Common myeloid progenitor, CD34-positive (primary cell): ENCODE measurements around the gene TAS1R1.

Experiments
- CTCF ChIA-PET: fragments of 350-600 bp; sonication (Branson Sonifier 250); formaldehyde crosslinking; loops from one replicate; lab custom pipeline; 2021; ENCODE audit warnings: antibody characterized with exemption; lab: Charles Lee
- POLR2A ChIA-PET: fragments of 350-600 bp; sonication (Branson Sonifier 250); formaldehyde crosslinking; loops from one replicate; lab custom pipeline; 2021; ENCODE audit warnings: antibody characterized with exemption; lab: Charles Lee
- DNase-seq, 3 donors: peaks; one replicate each; pipeline versions ENCODE4 v3.0.0 to v3.0.0-alpha.2; 2013
- H3K27ac ChIP-seq, 2 experiments: 1 replicate in 1 of 2; 2 replicates in 1 of 2; pipeline ENCODE4 v1.7.0; 2013; ENCODE audit warnings: inconsistent platforms in 2 of 2, low read length in 2 of 2, mild to moderate bottlenecking in 2 of 2, low read depth in 1 of 2, moderate library complexity in 1 of 2; ENCODE audit not compliant: severe bottlenecking in 2 of 2, insufficient read depth in 1 of 2, poor library complexity in 1 of 2
- H3K27me3 ChIP-seq, 5 experiments: replicated peaks in 2 of 5; 1 replicate in 3 of 5; 2 replicates in 2 of 5; pipeline versions ENCODE4 v1.6.1 to v1.7.0; 2013; ENCODE audit warnings: low read length in 4 of 5, mild to moderate bottlenecking in 2 of 5, moderate library complexity in 2 of 5, inconsistent platforms in 1 of 5; ENCODE audit not compliant: insufficient read depth in 5 of 5, control insufficient read depth in 4 of 5
- H3K36me3 ChIP-seq, 4 experiments: 1 replicate in 2 of 4; 2 replicates in 2 of 4; pipeline versions ENCODE4 v1.6.1 to v1.7.0; 2013; ENCODE audit warnings: low read length in 3 of 4, control low read depth in 1 of 4, mild to moderate bottlenecking in 1 of 4; ENCODE audit not compliant: control insufficient read depth in 4 of 4, insufficient read depth in 4 of 4
- H3K4me1 ChIP-seq, 4 experiments: 1 replicate in 3 of 4; 2 replicates in 1 of 4; pipeline versions ENCODE4 v1.6.1 to v1.7.1; 2013; ENCODE audit warnings: low read length in 3 of 4, mild to moderate bottlenecking in 3 of 4, control low read depth in 1 of 4, inconsistent platforms in 1 of 4, moderate library complexity in 1 of 4; ENCODE audit not compliant: control insufficient read depth in 4 of 4, insufficient read depth in 4 of 4; ENCODE audit errors: control extremely low read depth in 1 of 4
- H3K4me3 ChIP-seq, 7 experiments: 1 replicate in 4 of 7; 2 replicates in 3 of 7; pipeline versions ENCODE4 v1.5.1 to v1.7.0; 2013; ENCODE audit warnings: mild to moderate bottlenecking in 7 of 7, low read length in 6 of 7, moderate library complexity in 6 of 7, inconsistent platforms in 2 of 7, low read depth in 2 of 7, control low read depth in 1 of 7; ENCODE audit not compliant: insufficient read depth in 4 of 7, control insufficient read depth in 1 of 7; ENCODE audit errors: extremely low read depth in 1 of 7
- H3K9me3 ChIP-seq, 5 experiments: 1 replicate in 4 of 5; 2 replicates in 1 of 5; pipeline versions ENCODE4 v1.6.1 to v1.7.1; 2013; ENCODE audit warnings: low read length in 4 of 5, mild to moderate bottlenecking in 2 of 5, inconsistent platforms in 1 of 5, low read depth in 1 of 5, moderate library complexity in 1 of 5; ENCODE audit not compliant: control insufficient read depth in 4 of 5, insufficient read depth in 2 of 5; ENCODE audit errors: control extremely low read depth in 1 of 5
- WGBS: methylation state at CpG from one replicate; pipeline ENCODE4 v1.1.5; 2013; ENCODE audit not compliant: insufficient coverage; 5-methylcytosine and 5-hydroxymethylcytosine counted together

The TAS1R1 gene

GRCh38 chr1:6560267-6560666 lies 5.2 kb downstream of the TAS1R1 start:
- CTCF ChIA-PET, result no interaction called here
- POLR2A ChIA-PET, result no interaction called here
- Histone ChIP-seq H3K36me3 (no peaks in the 10 kb centered on the region), H3K4me3 (no peak overlapping the region), H3K27me3 (peaks cover 0 to 2% (median 0%) of the 10 kb centered on the region in 5 experiments), H3K27ac (no peak overlapping the region), H3K9me3 (no peaks in the 10 kb centered on the region), H3K4me1 (no peaks in the 10 kb centered on the region)
- 88% methylated on average over 9 of the region's 9 CpGs for WGBS
- DNase-seq, result peak in 1 of 3 donors; percentile 22

- H3K4me3 ChIP-seq, result no peak overlapping the region
- CTCF ChIA-PET, result no interaction called here
- POLR2A ChIA-PET, result interaction anchor here (0.8 kb wide), 1 partner anchor 21 kb away, joined by 6 read pairs; no protein-coding TSS in a partner anchor
- no peaks in the 10 kb centered on the region for H3K4me1 ChIP-seq
- DNase-seq, result no peak
- H3K9me3 ChIP-seq, result no peaks in the 10 kb centered on the region
- no peak overlapping the region for H3K27ac ChIP-seq
- no peaks in the 10 kb centered on the region for H3K27me3 ChIP-seq
- no peaks in the 10 kb centered on the region for H3K36me3 ChIP-seq
- WGBS, result 97% methylated on average over 11 of the region's 11 CpGs
Observed at GRCh38 chr1:6569033-6569432, 13.9 kb downstream of the TAS1R1 start.

- WGBS, result 94% methylated on average over 3 of the region's 3 CpGs
- Histone ChIP-seq H3K4me1 (no peaks in the 10 kb centered on the region), H3K9me3 (no peaks in the 10 kb centered on the region), H3K36me3 (no peaks in the 10 kb centered on the region), H3K4me3 (no peak overlapping the region), H3K27ac (no peak overlapping the region), H3K27me3 (no peaks in the 10 kb centered on the region)
- no peak for DNase-seq
- ChIA-PET POLR2A (interaction anchor here (0.6 kb wide), 1 partner anchor 235 kb away, joined by 3 read pairs; no protein-coding TSS in a partner anchor), CTCF (interaction anchor here (2.7 kb wide), 1 partner anchor 16 kb away, joined by 9 read pairs; the partner anchor contains the start of genes NOL9 and TAS1R1)
Observed at GRCh38 chr1:6570100-6570499, 15.0 kb downstream of the TAS1R1 start.

- ChIA-PET CTCF (interaction anchor here (2.7 kb wide), 1 partner anchor 17 kb away, joined by 9 read pairs; the partner anchor contains the start of genes NOL9 and TAS1R1), POLR2A (no interaction called here)
- Histone ChIP-seq H3K4me1 (no peaks in the 10 kb centered on the region), H3K27me3 (no peaks in the 10 kb centered on the region), H3K9me3 (no peaks in the 10 kb centered on the region), H3K4me3 (no peak overlapping the region), H3K27ac (no peak overlapping the region), H3K36me3 (no peaks in the 10 kb centered on the region)
- no peak for DNase-seq
- WGBS, result 76% methylated on average over 5 of the region's 5 CpGs
Observed at GRCh38 chr1:6570987-6571386, 15.9 kb downstream of the TAS1R1 start.

- 86% methylated on average over 11 of the region's 12 CpGs for WGBS
- Histone ChIP-seq H3K36me3 (no peaks in the 10 kb centered on the region), H3K9me3 (no peaks in the 10 kb centered on the region), H3K4me1 (no peaks in the 10 kb centered on the region), H3K27me3 (no peaks in the 10 kb centered on the region), H3K27ac (no peak overlapping the region), H3K4me3 (no peak overlapping the region)
- ChIA-PET CTCF (interaction anchor here (2.7 kb wide), 1 partner anchor 19 kb away, joined by 9 read pairs; the partner anchor contains the start of genes NOL9 and TAS1R1), POLR2A (no interaction called here)
- DNase-seq, result no peak
Observed at GRCh38 chr1:6572653-6573383, 17.7 kb downstream of the TAS1R1 start.

- Histone ChIP-seq H3K4me3 (no peak overlapping the region), H3K27me3 (no peaks in the 10 kb centered on the region), H3K27ac (no peak overlapping the region), H3K9me3 (no peaks in the 10 kb centered on the region), H3K4me1 (peaks cover 0 to 2% (median 1%) of the 10 kb centered on the region in 4 experiments), H3K36me3 (no peaks in the 10 kb centered on the region)
- ChIA-PET CTCF (no interaction called here), POLR2A (no interaction called here)
- no peak for DNase-seq
- 100% methylated on average over 6 of the region's 8 CpGs for WGBS
Observed at GRCh38 chr1:6574025-6574620, 19.0 kb downstream of the TAS1R1 start.

GRCh38 chr1:6574818-6575217 lies 19.7 kb downstream of the TAS1R1 start:
- CTCF ChIA-PET, result no interaction called here
- WGBS, result 96% methylated on average over 14 of the region's 14 CpGs
- POLR2A ChIA-PET, result no interaction called here
- DNase-seq, result no peak
- peaks cover 0 to 7% (median 6%) of the 10 kb centered on the region in 4 experiments for H3K4me1 ChIP-seq
- H3K9me3 ChIP-seq, result no peaks in the 10 kb centered on the region
- no peaks in the 10 kb centered on the region for H3K27me3 ChIP-seq
- no peak overlapping the region for H3K4me3 ChIP-seq
- H3K27ac ChIP-seq, result no peak overlapping the region
- H3K36me3 ChIP-seq, result no peaks in the 10 kb centered on the region
